Measurements from ENCODE around the gene KLHDC9. TPM values are rescaled to one million over a fixed set of nuclear protein-coding genes. Genes with fewer than 3 reads are reported as not detected.

KLHDC9 gene
- total and polyA plus RNA-seq, 2 of the 13 experiments (the other 11 are each of a cell fraction or from before 2014, with no cell fraction given): 2.9 TPM

DNA sequence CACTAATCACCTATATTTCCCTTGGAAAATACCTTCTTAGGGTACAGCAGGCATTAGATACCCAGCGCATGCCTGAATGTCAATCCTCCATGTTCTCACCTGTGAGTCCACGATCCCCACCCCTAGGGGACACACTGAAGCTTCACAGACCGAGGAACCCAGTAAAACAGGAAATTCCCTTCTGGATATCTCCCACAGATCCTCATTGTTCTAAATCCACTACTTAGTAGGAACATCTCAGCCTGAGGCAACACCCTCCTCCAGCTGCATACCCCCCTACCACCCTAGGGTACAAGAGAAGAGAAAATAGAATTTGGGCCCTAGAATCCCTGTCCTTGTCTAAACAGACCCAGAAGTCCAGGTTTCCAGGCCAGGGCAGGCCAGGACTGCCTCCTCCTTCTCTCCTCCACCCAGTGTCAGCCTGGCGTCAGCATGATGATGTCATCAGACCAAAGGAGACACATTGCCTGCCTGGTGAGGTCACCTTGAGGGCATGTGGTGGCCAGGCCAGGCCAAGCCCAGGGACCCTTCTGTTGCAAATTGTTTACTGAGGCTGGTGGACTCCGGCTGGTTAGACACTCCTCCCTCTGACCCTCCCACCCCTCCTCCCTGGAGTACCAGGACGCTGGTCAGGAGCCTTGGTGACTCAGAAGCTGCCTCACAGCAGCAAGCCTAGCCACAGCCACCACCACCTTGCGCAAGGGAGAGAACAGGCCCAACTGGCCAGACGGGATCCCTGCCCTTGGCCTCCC, 15.0 kb upstream of the KLHDC9 start (continued):
- TF ChIP-seq HOXA3 (CRISPR knock-in tag; IDR thresholded peaks at IDR 0.05): peak; percentile 67
- no peak for TF ChIP-seq ZNF816 (CRISPR knock-in tag; IDR thresholded peaks at IDR 0.05; ENCODE audit: borderline replicate concordance)
- no peak for TF ChIP-seq ZNF280B (CRISPR knock-in tag; IDR thresholded peaks at IDR 0.05; ENCODE audit: borderline replicate concordance)
- peak; percentile 98 for TF ChIP-seq ZNF263 (CRISPR knock-in tag; IDR thresholded peaks at IDR 0.05)
- TF ChIP-seq, protein P1, sequence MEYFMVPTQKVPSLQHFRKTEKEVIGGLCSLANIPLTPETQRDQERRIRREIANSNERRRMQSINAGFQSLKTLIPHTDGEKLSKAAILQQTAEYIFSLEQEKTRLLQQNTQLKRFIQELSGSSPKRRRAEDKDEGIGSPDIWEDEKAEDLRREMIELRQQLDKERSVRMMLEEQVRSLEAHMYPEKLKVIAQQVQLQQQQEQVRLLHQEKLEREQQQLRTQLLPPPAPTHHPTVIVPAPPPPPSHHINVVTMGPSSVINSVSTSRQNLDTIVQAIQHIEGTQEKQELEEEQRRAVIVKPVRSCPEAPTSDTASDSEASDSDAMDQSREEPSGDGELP (IDR thresholded peaks at IDR 0.05; ENCODE audit: borderline replicate concordance, low read depth): 0 out of 2 replicates have a peak, but pooled peaks have one; percentile 23
- TF ChIP-seq, protein P2, sequence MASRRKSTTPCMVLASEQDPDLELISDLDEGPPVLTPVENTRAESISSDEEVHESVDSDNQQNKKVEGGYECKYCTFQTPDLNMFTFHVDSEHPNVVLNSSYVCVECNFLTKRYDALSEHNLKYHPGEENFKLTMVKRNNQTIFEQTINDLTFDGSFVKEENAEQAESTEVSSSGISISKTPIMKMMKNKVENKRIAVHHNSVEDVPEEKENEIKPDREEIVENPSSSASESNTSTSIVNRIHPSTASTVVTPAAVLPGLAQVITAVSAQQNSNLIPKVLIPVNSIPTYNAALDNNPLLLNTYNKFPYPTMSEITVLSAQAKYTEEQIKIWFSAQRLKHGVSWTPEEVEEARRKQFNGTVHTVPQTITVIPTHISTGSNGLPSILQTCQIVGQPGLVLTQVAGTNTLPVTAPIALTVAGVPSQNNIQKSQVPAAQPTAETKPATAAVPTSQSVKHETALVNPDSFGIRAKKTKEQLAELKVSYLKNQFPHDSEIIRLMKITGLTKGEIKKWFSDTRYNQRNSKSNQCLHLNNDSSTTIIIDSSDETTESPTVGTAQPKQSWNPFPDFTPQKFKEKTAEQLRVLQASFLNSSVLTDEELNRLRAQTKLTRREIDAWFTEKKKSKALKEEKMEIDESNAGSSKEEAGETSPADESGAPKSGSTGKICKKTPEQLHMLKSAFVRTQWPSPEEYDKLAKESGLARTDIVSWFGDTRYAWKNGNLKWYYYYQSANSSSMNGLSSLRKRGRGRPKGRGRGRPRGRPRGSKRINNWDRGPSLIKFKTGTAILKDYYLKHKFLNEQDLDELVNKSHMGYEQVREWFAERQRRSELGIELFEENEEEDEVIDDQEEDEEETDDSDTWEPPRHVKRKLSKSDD (CRISPR knock-in tag; IDR thresholded peaks at IDR 0.05; ENCODE audit: low read depth): peak; percentile 73; the same call in 1 of the 2 replicates
- TF ChIP-seq RBM22 (optimal IDR thresholded peaks at IDR 0.05; ENCODE audit: low read length): no peak
- TF ChIP-seq, protein P3, sequence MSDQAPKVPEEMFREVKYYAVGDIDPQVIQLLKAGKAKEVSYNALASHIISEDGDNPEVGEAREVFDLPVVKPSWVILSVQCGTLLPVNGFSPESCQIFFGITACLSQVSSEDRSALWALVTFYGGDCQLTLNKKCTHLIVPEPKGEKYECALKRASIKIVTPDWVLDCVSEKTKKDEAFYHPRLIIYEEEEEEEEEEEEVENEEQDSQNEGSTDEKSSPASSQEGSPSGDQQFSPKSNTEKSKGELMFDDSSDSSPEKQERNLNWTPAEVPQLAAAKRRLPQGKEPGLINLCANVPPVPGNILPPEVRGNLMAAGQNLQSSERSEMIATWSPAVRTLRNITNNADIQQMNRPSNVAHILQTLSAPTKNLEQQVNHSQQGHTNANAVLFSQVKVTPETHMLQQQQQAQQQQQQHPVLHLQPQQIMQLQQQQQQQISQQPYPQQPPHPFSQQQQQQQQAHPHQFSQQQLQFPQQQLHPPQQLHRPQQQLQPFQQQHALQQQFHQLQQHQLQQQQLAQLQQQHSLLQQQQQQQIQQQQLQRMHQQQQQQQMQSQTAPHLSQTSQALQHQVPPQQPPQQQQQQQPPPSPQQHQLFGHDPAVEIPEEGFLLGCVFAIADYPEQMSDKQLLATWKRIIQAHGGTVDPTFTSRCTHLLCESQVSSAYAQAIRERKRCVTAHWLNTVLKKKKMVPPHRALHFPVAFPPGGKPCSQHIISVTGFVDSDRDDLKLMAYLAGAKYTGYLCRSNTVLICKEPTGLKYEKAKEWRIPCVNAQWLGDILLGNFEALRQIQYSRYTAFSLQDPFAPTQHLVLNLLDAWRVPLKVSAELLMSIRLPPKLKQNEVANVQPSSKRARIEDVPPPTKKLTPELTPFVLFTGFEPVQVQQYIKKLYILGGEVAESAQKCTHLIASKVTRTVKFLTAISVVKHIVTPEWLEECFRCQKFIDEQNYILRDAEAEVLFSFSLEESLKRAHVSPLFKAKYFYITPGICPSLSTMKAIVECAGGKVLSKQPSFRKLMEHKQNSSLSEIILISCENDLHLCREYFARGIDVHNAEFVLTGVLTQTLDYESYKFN (CRISPR knock-in tag; conservative IDR thresholded peaks at IDR 0.05): peak; percentile 47; the same call in 1 of the 2 replicates
- TF ChIP-seq, protein P4, sequence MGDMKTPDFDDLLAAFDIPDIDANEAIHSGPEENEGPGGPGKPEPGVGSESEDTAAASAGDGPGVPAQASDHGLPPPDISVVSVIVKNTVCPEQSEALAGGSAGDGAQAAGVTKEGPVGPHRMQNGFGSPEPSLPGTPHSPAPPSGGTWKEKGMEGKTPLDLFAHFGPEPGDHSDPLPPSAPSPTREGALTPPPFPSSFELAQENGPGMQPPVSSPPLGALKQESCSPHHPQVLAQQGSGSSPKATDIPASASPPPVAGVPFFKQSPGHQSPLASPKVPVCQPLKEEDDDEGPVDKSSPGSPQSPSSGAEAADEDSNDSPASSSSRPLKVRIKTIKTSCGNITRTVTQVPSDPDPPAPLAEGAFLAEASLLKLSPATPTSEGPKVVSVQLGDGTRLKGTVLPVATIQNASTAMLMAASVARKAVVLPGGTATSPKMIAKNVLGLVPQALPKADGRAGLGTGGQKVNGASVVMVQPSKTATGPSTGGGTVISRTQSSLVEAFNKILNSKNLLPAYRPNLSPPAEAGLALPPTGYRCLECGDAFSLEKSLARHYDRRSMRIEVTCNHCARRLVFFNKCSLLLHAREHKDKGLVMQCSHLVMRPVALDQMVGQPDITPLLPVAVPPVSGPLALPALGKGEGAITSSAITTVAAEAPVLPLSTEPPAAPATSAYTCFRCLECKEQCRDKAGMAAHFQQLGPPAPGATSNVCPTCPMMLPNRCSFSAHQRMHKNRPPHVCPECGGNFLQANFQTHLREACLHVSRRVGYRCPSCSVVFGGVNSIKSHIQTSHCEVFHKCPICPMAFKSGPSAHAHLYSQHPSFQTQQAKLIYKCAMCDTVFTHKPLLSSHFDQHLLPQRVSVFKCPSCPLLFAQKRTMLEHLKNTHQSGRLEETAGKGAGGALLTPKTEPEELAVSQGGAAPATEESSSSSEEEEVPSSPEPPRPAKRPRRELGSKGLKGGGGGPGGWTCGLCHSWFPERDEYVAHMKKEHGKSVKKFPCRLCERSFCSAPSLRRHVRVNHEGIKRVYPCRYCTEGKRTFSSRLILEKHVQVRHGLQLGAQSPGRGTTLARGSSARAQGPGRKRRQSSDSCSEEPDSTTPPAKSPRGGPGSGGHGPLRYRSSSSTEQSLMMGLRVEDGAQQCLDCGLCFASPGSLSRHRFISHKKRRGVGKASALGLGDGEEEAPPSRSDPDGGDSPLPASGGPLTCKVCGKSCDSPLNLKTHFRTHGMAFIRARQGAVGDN (CRISPR knock-in tag; IDR thresholded peaks at IDR 0.05): peak; percentile 56
- peak; percentile 98 for TF ChIP-seq ZBTB21 (CRISPR knock-in tag; IDR thresholded peaks at IDR 0.05)
- peak; percentile 59; the same call in 1 of the 2 replicates for TF ChIP-seq RXRA (CRISPR knock-in tag; IDR thresholded peaks at IDR 0.05)
- TF ChIP-seq ATF7 (IDR thresholded peaks at IDR 0.05): peak; percentile 96
- TF ChIP-seq ATF7 (CRISPR knock-in tag; IDR thresholded peaks at IDR 0.05): 0 out of 2 replicates have a peak, but pooled peaks have one; percentile 46
- 0 out of 2 replicates have a peak, but pooled peaks have one; percentile 26 for TF ChIP-seq TGIF2 (CRISPR knock-in tag; IDR thresholded peaks at IDR 0.05)
- 0 out of 2 replicates have a peak, but pooled peaks have one; percentile 27 for TF ChIP-seq SAP130 (CRISPR knock-in tag; IDR thresholded peaks at IDR 0.05; ENCODE audit: low read depth)

Measured in HepG2 (cell line).